ENCODE results near the gene HAUS6.
"Not testable (repeated sequence)": the region's sequence is repeated elsewhere in the genome, so short reads cannot be mapped to it uniquely, and the experiment has no call there.

HAUS6 gene

GRCh38 chr9:19102631-19103345, at the start of gene HAUS6:
Gene HAUS6, minus strand, starts transcription at chr9:19102904. Its CDS starts 253 bp downstream, at chr9:19102651.
- DNase-seq, result peak; percentile 92

GRCh38 chr9:19152160-19152498, 49.4 kb upstream of the HAUS6 start:
- DNase-seq, result not testable (repeated sequence)

- DNase-seq, result no peak
Observed at GRCh38 chr9:19151425-19152159, 48.9 kb upstream of the HAUS6 start.

- no peak for DNase-seq
Observed at GRCh38 chr9:19149230-19149629, 46.5 kb upstream of the HAUS6 start.

- DNase-seq, result no peak
Observed at GRCh38 chr9:19148187-19148586, 45.5 kb upstream of the HAUS6 start.

- DNase-seq, result no peak
Observed at GRCh38 chr9:19146441-19147024, 43.8 kb upstream of the HAUS6 start.

- no peak for DNase-seq
Observed at GRCh38 chr9:19145881-19146280, 43.2 kb upstream of the HAUS6 start.

- no peak for DNase-seq
Observed at GRCh38 chr9:19140259-19140658, 37.6 kb upstream of the HAUS6 start.

- no peak for DNase-seq
Observed at GRCh38 chr9:19138084-19138483, 35.4 kb upstream of the HAUS6 start.

GRCh38 chr9:19137282-19137681, 34.6 kb upstream of the HAUS6 start:
- no peak for DNase-seq

GRCh38 chr9:19136129-19136528, 33.4 kb upstream of the HAUS6 start:
- no peak for DNase-seq

GRCh38 chr9:19133549-19134345, 31.0 kb upstream of the HAUS6 start:
- no peak for DNase-seq

GRCh38 chr9:19130436-19130835, 27.7 kb upstream of the HAUS6 start:
- no peak for DNase-seq

GRCh38 chr9:19127871-19128500, 25.3 kb upstream of the HAUS6 start:
- peak; percentile 49 for DNase-seq

GRCh38 chr9:19124430-19124793, 21.7 kb upstream of the HAUS6 start:
- no peak for DNase-seq

GRCh38 chr9:19122490-19123042, 19.9 kb upstream of the HAUS6 start:
- DNase-seq, result no peak

- DNase-seq, result no peak
Observed at GRCh38 chr9:19120877-19121276, 18.2 kb upstream of the HAUS6 start.

GRCh38 chr9:19119801-19120440, 17.2 kb upstream of the HAUS6 start:
- DNase-seq, result no peak

- no peak for DNase-seq
Observed at GRCh38 chr9:19119246-19119645, 16.5 kb upstream of the HAUS6 start.

GRCh38 chr9:19117039-19117716, 14.5 kb upstream of the HAUS6 start:
- no peak for DNase-seq

GRCh38 chr9:19116107-19116790, 13.5 kb upstream of the HAUS6 start:
- no peak for DNase-seq

Data from activated T-cell treated with anti-CD3 and anti-CD28 coated beads, Interleukin-2, amount 50 U/mL, for 1 hour (primary cell).